T-helper 17 cell (primary cell): ENCODE results near the gene BACE1-AS. TPM values are rescaled to one million over a fixed set of nuclear protein-coding genes. Genes with fewer than 3 reads are reported as not detected.
"Not testable (repeated sequence)": the region's sequence is repeated elsewhere in the genome, so short reads cannot be mapped to it uniquely, and the experiment has no call there.

Source experiments
- ATAC-seq: fragments of 150-1000 bp; cut with Tn5 transposase; 2 replicates; pipeline ENCODE4 v1.10.0; 2021; ENCODE audit warnings: mild to moderate bottlenecking, moderate library complexity
- DNase-seq, 3 donors: peaks; one replicate each; pipeline versions ENCODE4 v3.0.0 to v3.0.0-alpha.2; 2020 to 2021
- H3K9me3 ChIP-seq: one replicate; pipeline ENCODE4 v1.7.0; 2013; ENCODE audit warnings: low read length, mild to moderate bottlenecking; ENCODE audit not compliant: control insufficient read depth, poor library complexity, severe bottlenecking
- H3K27ac Mint-ChIP-seq: one replicate; pipeline ENCODE4 v1.8.0; 2022; ENCODE audit warnings: mild to moderate bottlenecking, moderate library complexity, mixed read lengths
- H3K27me3 Mint-ChIP-seq: one replicate; pipeline ENCODE4 v1.8.0; 2022; ENCODE audit warnings: mixed read lengths
- H3K36me3 Mint-ChIP-seq: one replicate; pipeline ENCODE4 v1.8.0; 2022; ENCODE audit warnings: low read depth, mixed read lengths
- H3K4me1 Mint-ChIP-seq: one replicate; pipeline ENCODE4 v1.8.0; 2022; ENCODE audit warnings: mild to moderate bottlenecking, mixed read lengths
- H3K4me3 Mint-ChIP-seq: one replicate; pipeline ENCODE4 v1.8.0; 2022; ENCODE audit warnings: mild to moderate bottlenecking, moderate library complexity, mixed read lengths
- total RNA-seq, 4 donors: library from RNA in 2 of 4; stranded (reverse) in 2 of 4; gene quantifications; one replicate each; pipeline ENCODE4 v1.2.3 and lab custom pipeline; 2022 to 2026

Gene BACE1-AS
- total RNA-seq (1 to 10 TPM; 4.3 to 4.5 TPM), total RNA-seq (lab: John Stamatoyannopoulos, UW) (6.8 to 7.1 reads per million in 2 donors)

- Mint-ChIP-seq H3K4me3 (no peak within 1 kb of the TSS), H3K27ac (no peak within 1 kb of the TSS), H3K27me3 (no peaks in the 10 kb centered on the region), H3K36me3 (peaks cover 5% of the 10 kb centered on the region), H3K4me1 (peaks cover 8% of the 10 kb centered on the region)
- DNase-seq (no peak), ATAC-seq (no peak)
- no peaks in the 10 kb centered on the region for H3K9me3 ChIP-seq
Observed at GRCh38 chr11:117290809-117291396, at the start of gene BACE1-AS. TSS of gene BACE1-AS (plus strand) at chr11:117291346.

- H3K4me1 Mint-ChIP-seq = peaks cover 2% of the 10 kb centered on the region
- no peak for DNase-seq
- H3K36me3 Mint-ChIP-seq = peaks cover 10% of the 10 kb centered on the region
- H3K27ac Mint-ChIP-seq = no peak overlapping the region
- H3K27me3 Mint-ChIP-seq = no peaks in the 10 kb centered on the region
- no peak for ATAC-seq
- H3K4me3 Mint-ChIP-seq = no peak overlapping the region
- H3K9me3 ChIP-seq = no peaks in the 10 kb centered on the region
Observed at GRCh38 chr11:117248341-117248740, 42.8 kb upstream of the BACE1-AS start.

GRCh38 chr11:117249571-117249970 is 41.6 kb upstream of the BACE1-AS start:
- DNase-seq (no peak), ATAC-seq (no peak)
- Mint-ChIP-seq H3K27me3 (no peaks in the 10 kb centered on the region), H3K4me3 (no peak overlapping the region), H3K27ac (no peak overlapping the region), H3K36me3 (peaks cover 11% of the 10 kb centered on the region), H3K4me1 (peaks cover 2% of the 10 kb centered on the region)
- no peaks in the 10 kb centered on the region for H3K9me3 ChIP-seq

- Mint-ChIP-seq H3K27ac (no peak overlapping the region), H3K4me1 (peaks cover 7% of the 10 kb centered on the region), H3K4me3 (no peak overlapping the region), H3K27me3 (no peaks in the 10 kb centered on the region), H3K36me3 (peaks cover 15% of the 10 kb centered on the region)
- no peaks in the 10 kb centered on the region for H3K9me3 ChIP-seq
- DNase-seq (no peak), ATAC-seq (no peak)
Observed at GRCh38 chr11:117251506-117251905, 39.6 kb upstream of the BACE1-AS start.

GRCh38 chr11:117255966-117256365 is 35.2 kb upstream of the BACE1-AS start:
- peaks cover 15% of the 10 kb centered on the region for H3K36me3 Mint-ChIP-seq

GRCh38 chr11:117256573-117256972 is 34.6 kb upstream of the BACE1-AS start:
- no peak for ATAC-seq
- DNase-seq = no peak
- Mint-ChIP-seq H3K4me3 (no peak overlapping the region), H3K27me3 (no peaks in the 10 kb centered on the region), H3K4me1 (peaks cover 14% of the 10 kb centered on the region), H3K36me3 (peaks cover 15% of the 10 kb centered on the region), H3K27ac (peak overlapping the region; percentile 27)
- no peaks in the 10 kb centered on the region for H3K9me3 ChIP-seq

More at GRCh38 chr11:117255966-117256365, 35.2 kb upstream of the BACE1-AS start:
- H3K27ac Mint-ChIP-seq = peak overlapping the region; percentile 27
- H3K9me3 ChIP-seq = no peaks in the 10 kb centered on the region
- H3K4me3 Mint-ChIP-seq = no peak overlapping the region
- DNase-seq (no peak), ATAC-seq (no peak)
- peaks cover 14% of the 10 kb centered on the region for H3K4me1 Mint-ChIP-seq
- no peaks in the 10 kb centered on the region for H3K27me3 Mint-ChIP-seq

- H3K4me3 Mint-ChIP-seq = no peak overlapping the region
- H3K9me3 ChIP-seq = no peaks in the 10 kb centered on the region
- no peaks in the 10 kb centered on the region for H3K27me3 Mint-ChIP-seq
- DNase-seq (no peak), ATAC-seq (no peak)
- H3K36me3 Mint-ChIP-seq = peaks cover 16% of the 10 kb centered on the region
- peaks cover 19% of the 10 kb centered on the region for H3K4me1 Mint-ChIP-seq
- H3K27ac Mint-ChIP-seq = no peak overlapping the region
Observed at GRCh38 chr11:117258576-117258975, 32.6 kb upstream of the BACE1-AS start.

GRCh38 chr11:117259417-117259816 is 31.7 kb upstream of the BACE1-AS start:
- Mint-ChIP-seq H3K4me3 (no peak overlapping the region), H3K27ac (no peak overlapping the region), H3K36me3 (peaks cover 14% of the 10 kb centered on the region), H3K27me3 (no peaks in the 10 kb centered on the region), H3K4me1 (peaks cover 19% of the 10 kb centered on the region)
- no peak for DNase-seq
- H3K9me3 ChIP-seq = no peaks in the 10 kb centered on the region
- no peak for ATAC-seq

GRCh38 chr11:117264624-117265323 is 26.4 kb upstream of the BACE1-AS start:
- not testable (repeated sequence) for DNase-seq, H3K9me3 ChIP-seq, H3K27me3 Mint-ChIP-seq, H3K4me3 Mint-ChIP-seq, H3K4me1 Mint-ChIP-seq, H3K27ac Mint-ChIP-seq, H3K36me3 Mint-ChIP-seq, ATAC-seq

GRCh38 chr11:117265745-117266144 is 25.4 kb upstream of the BACE1-AS start:
- Mint-ChIP-seq H3K4me3 (no peak overlapping the region), H3K4me1 (peaks cover 5% of the 10 kb centered on the region), H3K27ac (no peak overlapping the region), H3K36me3 (peaks cover 4% of the 10 kb centered on the region), H3K27me3 (no peaks in the 10 kb centered on the region)
- ATAC-seq = no peak
- DNase-seq = no peak
- H3K9me3 ChIP-seq = no peaks in the 10 kb centered on the region

GRCh38 chr11:117269856-117270255 is 21.3 kb upstream of the BACE1-AS start:
- Mint-ChIP-seq H3K27me3 (no peaks in the 10 kb centered on the region), H3K4me1 (peaks cover 5% of the 10 kb centered on the region), H3K4me3 (no peak overlapping the region), H3K36me3 (peaks cover 3% of the 10 kb centered on the region), H3K27ac (no peak overlapping the region)
- no peaks in the 10 kb centered on the region for H3K9me3 ChIP-seq
- DNase-seq (no peak), ATAC-seq (no peak)

GRCh38 chr11:117271208-117271607 is 19.9 kb upstream of the BACE1-AS start:
- no peak for DNase-seq
- Mint-ChIP-seq H3K4me3 (no peak overlapping the region), H3K36me3 (peaks cover 3% of the 10 kb centered on the region), H3K27me3 (no peaks in the 10 kb centered on the region), H3K27ac (no peak overlapping the region), H3K4me1 (peaks cover 15% of the 10 kb centered on the region)
- no peaks in the 10 kb centered on the region for H3K9me3 ChIP-seq
- no peak for ATAC-seq

- DNase-seq, ATAC-seq, H3K27me3 Mint-ChIP-seq, H3K4me3 Mint-ChIP-seq, H3K27ac Mint-ChIP-seq, H3K9me3 ChIP-seq, H3K36me3 Mint-ChIP-seq: not testable (repeated sequence)
- peaks cover 15% of the 10 kb centered on the region for H3K4me1 Mint-ChIP-seq
Observed at GRCh38 chr11:117272175-117272574, 19.0 kb upstream of the BACE1-AS start.
